GM19025 (cell line): ENCODE measurements around the gene GSG1L.

Experiments used
- ATAC-seq: cut with Tn5 transposase; IDR thresholded peaks from one replicate; pipeline ENCODE4 v1.9.1; 2021; ENCODE audit warnings: mild to moderate bottlenecking, low read depth, moderate library complexity; ENCODE audit not compliant: unreplicated experiment

GSG1L gene

DNA sequence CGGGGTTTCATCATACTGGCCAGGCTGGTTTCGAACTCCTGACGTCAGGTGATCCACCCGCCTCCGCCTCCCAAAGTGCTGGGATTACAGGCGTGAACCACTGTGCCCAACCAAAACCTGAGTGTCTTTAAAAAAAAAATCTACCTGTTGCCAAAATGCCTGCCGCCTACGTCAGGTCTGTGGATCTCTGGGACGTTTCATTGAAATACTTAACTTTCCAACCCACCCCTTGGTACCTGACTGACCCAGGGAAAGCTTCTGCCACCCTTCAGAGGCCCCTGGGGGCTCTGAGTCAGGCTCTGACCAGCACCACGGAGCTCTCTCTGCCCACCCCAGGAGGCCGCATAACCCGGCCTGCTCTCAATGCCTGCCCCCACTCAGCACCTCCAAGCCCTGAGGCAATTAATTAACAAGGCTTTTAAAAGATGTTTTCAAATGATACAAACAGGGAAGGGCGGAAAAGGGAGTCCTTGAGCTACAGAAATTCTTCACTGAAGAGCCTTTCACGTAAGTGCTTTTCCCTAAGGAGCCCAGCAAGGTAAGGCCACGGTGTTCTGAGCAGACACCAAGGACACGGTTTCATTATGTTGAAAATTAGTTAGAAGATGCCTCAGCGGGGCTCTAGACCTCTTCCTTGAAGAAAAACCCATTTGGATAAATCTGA lies 29.3 kb upstream of the GSG1L start:
- ATAC-seq: no peak

DNA sequence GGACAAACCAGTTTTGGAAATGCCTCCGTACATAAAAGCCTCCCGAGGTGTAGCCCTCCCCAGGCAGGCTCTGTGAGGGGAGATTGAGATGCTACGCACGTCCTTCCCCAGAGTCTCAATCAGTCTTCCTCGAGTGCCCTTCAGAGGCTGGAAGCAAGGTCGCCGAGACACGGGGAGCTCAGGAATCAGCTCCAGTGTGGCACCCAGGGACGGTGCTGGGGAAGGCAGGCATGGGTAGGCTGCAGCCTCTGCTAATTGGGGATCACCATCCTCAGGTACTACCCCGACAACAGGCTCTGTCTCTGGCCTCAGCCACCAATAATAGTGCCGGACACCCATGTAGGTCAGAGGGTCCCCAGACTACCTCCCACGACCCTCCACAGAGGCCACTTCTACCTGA lies 28.1 kb upstream of the GSG1L start:
- ATAC-seq: no peak

DNA sequence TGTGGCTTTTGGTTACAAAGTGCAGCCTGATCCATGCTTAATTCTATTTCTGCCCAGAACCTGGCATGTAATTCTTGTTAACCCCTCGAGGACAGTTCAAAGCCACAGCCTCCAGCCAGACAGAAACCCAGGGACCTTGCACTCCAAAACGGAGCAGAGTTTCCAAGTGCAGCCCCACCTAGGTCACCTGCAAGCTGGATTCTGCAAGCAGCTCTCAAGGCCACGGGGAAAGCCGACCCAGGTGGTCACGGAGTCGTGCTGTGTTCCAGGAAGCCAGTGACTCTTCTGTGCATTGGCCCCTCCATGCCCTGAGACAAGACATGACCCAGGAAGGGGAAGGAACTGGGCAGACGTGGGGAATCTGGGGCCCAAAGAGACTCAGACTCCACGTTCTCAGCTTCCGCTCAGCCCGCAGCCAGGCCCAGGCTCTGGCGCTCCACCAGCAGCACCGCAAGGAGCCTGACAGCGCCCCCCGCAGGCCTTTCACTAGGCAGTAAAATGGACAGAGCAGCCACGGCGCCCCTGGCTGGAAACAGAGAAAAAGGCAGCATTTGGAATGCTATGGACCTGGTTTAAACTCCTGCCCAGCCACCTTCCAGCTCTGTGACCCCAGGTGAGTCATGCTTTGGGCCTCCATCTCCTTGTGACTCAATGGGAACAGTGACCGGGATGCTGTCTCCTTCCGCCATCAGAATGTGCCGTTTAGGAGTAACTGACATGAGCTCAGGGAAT lies 27.3 kb upstream of the GSG1L start:
- ATAC-seq: no peak

DNA sequence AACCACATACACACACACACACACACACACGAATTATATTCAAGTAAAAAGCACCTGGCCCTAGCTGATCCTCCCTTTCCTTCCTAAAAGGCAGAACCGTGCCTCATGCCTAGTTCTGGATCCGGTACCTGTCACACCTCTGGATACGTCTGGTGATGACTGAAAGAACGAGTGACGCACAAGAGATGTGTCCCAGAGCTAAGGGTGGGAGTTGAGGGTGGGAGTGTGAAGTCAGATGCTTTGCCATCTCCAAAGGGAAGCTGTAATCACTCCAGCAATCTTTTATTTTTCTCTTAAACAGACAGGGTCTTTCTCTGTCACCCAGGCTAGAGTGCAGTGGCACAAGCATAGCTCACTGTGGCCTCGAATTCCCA lies 26.5 kb upstream of the GSG1L start:
- no peak for ATAC-seq

DNA sequence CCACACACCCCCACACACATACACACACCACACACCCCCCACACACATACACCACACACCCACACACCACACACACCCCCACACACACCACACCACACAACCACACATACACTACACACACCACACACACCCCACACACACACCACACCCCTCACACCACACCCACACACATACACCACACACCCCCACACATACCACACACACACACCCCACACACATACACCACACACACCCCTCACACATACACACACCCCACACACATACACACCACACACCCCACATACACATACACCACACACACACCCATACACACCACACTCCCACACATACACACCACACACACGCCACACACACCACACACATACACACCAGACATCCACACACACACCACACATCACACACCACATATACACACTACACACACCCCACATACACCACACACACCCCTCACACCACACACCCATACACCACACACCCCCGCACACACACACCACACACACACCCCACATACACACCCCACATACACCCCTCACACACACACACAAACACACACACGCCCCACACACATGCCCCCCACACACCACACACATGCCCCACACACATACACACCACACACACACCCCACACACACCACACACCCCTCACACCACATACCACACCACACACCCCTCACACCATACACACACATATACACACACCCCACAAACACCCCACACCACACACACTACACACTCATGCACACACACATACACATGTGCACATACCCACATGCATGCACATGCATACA lies 25.9 kb upstream of the GSG1L start:
- ATAC-seq: no peak

DNA sequence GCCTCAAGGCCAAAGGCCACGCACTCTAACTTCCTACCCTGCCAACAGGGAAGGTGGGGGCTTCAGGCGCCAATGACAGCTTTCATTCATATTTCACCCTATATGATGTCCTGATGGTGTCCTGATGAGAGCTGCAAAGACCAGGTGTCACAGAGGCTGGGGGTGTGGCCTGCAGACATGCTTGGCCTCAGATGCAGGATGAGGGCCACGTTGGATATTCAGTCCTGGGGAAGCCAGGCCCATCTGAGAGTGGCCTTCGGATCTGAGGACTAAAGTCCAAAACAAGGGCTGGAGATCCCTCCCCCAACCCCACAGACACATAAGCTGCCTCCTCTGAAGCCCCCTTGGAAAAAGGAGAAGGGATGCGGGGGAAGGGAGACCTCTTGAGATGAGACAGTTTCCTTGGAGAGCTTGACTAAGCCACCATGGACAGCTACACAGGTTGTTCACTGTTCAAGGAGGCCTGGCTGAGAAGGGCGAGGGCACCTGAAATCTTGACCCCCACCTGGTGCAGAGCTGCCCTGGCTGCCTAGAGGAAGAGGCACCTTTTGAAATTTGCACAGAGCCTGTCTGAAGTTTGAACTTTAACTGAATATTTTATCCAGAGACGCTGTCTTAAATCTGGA lies 24.3 kb upstream of the GSG1L start:
- no peak for ATAC-seq

DNA sequence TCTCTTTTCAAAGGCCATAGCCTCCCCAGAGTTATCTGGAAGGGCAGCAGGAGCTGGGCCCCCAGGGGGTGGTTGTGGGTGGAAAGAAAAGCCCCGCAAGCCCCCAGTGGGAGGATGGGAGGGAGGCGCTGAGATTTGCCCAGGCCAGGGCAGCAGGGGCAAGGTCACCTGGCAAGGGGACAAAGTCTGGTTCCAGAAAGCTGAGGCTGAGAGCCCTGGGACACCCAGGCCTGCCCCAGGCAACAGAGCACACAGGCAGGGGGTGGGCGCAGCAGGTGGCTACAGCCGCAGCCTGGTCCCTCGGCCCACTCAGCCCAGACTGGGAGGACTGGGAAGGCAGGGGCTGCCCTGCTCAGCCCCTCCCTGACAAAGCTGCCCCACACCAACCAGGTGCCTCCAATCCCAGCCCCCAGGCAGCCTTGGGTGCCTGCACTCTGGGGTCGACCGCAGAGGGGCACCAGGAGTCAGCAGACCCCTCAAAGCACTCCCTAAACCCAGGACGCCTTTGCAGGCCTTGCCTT lies 23.7 kb upstream of the GSG1L start:
- no peak for ATAC-seq

DNA sequence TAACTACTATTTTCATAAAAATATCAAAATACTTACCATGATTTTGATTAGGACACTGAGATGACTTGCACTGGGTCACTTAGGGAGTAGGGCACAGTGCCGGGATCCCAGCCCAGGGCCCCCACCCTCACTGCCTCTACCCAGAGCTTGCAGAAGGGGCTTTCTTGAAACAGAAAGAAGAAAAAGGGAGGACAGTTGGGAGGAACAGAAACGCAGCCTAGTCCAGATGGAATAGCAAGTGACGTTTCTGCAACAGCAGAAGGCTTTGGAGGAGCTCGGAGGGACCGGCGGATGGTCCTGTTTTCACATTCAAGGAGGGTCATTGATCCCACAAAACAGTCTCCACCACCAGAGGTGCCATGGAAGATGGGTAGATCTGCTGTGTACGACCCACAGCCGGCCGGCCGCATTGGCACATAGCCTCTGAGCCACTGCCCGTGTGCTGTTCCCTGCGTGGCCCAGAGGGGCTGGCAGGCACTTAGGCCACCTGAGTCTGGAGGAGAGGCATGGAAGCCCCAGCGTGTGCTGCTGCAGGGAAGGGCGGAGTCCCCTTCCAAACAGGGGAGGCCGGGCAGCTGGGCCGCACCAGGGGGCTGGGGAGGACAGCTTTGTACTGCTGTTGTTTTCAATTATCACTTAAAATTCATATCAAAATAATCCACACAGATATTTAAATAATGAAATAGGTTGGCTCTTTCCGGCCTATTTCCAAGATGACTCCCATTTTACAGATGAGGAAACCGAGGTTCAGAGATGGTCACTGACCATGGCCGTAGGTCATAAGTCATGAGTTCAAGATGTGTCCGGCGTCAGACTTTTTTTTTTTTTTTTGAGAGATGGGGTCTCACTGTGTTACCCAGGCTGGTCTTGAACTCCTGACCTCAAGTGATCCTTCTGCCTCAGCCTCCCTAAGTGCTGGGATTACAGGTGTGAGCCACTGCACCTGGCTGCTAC lies 22.9 kb upstream of the GSG1L start:
- no peak for ATAC-seq

DNA sequence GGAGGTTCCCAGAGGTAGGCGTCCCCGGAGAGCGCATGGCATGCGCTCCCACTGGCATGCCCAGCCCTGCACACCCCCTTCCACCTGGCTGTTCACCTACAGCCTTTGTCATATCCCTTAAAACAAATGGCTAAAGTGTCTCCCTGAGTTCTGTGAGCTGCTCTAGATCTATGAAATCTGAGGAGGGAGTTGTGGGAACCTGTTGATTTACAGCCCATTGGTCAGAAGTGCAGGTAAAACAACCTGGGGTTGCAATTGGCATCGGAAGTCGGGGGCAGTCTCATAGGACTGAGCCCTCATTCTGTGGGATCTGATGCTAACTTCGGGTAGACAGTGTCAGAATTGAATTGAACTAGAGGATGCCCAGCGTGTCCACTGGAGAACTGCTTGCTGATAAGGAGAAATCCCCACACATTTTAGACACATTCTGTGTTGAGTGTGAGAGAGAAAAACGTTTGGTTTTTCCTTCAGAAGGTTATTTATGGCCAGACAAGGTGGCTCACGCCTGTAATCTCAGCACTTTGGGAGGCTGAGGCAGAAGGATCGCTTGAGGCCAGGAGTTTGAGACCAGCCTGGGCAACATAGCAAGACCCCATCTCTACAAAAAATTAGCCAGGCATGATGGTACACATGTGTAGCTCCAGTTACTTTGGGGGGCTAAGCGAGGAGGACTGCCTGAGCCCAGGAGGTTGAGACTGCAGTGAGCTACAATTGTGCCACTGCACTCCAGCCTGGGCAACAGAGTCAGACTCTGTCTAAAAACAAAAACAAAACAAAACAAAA lies 22.1 kb upstream of the GSG1L start:
- ATAC-seq: no peak

DNA sequence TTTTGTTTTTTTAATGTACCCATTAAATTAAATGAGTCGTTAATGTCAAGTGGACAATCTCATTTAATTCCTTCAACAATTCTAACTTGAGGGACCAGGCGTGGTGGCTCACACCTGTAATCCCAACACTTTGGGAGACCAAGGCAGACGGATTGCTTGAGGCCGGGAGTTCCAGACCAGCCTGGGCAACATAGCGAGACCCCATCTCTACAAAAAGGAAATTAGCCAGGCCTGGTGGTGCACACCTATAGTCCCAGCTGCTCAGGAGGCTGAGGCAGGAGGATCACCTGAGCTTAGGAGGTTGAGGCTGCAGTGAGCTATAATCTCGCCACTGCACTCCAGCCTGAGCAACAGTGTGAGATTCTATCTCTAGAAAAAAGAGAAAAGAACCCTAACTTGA lies 20.7 kb upstream of the GSG1L start:
- no peak for ATAC-seq

DNA sequence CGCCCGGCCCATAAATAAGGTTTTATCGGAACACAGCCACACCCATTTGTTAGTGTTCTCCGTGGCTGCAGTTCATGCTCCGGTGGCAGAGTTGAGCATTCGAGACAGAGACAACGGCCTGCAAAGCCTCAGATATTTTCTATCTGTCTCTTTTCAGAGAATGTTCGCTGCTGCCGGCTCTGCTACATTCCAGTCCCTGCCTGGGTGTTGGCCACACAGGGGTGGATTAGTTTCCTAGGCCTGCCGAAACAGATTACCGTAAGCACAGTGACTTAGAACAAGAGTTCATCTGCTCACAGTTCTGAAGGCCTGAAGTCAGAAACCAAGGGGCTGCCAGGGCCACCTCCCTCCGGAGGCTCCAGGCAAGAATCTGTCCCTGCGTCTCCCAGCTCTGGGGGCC lies 19.1 kb upstream of the GSG1L start:
- no peak for ATAC-seq

DNA sequence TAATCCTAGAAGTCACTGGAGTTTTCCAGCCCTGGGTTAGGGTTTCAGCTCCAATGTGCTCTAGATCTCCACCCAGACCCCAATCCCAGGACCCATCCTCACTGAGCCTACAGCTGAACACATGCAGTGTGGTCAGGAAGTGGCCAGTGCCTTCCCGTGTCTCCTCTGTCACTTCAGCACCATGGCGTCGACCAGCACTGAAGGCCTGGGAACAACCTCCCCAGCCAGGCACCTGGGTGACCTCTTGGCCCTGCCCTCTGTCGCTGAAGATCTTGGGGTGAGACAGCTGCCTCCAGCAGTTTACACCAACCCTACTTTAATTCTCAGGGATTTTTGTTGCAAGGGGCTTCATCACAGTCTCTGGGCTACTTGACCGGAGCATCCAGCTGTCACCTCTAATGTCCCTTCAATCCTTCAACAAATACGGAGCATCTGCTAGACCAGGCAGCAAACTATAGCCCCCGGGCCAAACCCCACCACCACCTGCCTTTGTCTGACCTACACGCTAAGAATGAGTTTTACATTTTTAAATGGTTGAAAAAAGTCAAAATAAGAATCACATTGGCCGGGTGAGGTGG lies 18.0 kb upstream of the GSG1L start:
- ATAC-seq: no peak

DNA sequence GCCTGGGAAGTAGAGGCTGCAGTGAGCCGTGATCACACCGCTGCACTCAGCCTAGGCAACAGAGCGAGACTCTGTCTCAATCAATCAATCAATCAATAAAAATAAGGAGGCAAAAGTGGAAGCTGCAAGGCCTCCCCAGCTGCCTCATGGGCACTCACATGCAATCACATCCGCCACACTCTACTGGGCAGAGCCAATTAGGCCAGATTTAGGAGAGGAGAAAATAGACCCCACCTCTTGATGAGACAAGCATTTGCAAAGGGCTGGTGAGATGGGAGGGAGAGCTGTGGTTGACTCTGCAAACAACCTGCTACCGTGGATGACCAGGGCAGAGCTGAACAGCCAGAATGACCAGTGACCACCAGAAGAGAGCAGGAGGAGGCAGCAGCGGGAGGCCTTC lies 14.7 kb upstream of the GSG1L start:
- no peak for ATAC-seq

DNA sequence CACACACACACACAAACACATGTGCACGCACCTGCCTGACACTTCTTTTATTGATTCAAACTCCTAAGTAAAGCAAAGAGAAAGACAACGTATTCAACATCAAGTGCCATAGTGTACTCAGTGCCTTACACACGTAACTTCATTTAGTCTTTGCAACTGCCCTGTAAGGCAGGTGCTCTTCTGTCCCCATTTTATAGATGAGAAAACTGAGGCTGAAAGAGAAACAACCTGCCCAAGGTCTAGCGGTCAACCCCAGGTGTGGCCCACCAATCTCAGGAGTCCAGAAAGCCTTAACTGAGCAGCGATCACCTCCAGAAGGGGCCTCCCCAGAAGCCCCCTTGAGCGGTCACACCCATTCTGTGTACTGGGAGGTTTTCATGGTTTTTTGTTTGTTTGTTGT lies 10.3 kb upstream of the GSG1L start:
- no peak for ATAC-seq

DNA sequence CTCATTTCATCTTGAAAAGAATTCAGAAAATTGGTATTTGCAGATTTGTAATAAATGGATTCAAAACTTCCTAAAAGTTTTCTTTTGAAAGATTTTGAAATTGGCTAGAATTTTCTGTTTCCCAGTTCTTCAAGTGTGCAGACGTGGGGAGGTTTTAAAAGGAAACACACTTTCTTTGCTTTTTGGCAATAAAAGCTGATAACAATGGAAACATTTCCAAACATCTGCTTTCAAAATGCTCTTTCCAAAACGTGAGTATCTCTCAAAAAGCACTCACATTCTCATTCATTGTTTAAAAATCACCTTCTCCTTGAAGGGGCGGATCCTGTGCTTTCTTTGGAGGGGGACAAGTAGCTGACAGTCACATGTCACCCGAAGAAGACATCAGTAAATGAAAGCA lies 8.6 kb upstream of the GSG1L start:
- ATAC-seq: no peak

DNA sequence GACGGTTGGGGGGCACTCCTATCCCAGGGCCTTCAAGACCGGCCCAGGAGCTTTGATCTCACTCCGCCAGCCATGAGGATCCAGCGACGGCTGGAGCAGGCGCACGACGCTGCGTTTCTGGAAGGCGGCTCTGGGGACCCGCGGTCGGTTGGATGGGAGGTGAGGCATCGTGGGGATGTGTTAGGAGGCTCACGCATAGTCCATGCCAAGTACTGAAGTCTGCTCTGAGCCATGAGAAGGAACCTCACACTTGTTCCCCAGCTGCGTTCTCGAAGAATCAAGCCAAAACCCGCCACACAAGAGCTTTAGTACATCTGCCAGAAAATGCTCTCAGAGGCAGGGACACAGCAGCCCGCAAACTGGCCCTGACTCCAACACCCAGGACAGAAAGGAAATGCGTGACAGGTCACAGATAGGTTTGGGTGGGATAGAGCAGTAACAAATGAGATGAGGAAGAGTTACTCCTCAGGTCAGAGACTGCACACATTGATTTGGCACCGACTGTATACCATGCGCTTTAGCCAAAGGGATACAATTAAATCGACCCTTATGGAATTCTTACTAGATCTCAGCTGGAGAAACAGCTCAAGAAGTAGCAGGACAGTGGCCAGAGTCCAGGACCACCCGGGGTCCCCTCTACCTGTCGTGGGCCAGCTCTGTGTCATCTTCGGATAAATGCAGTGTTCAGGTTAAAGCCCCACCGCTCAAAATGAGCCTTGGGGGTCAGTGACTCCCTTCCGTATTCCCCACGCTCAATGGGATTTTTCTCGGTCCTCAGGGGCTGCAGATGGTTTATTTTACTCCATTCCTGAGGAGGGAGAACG lies 6.7 kb upstream of the GSG1L start:
- no peak for ATAC-seq

DNA sequence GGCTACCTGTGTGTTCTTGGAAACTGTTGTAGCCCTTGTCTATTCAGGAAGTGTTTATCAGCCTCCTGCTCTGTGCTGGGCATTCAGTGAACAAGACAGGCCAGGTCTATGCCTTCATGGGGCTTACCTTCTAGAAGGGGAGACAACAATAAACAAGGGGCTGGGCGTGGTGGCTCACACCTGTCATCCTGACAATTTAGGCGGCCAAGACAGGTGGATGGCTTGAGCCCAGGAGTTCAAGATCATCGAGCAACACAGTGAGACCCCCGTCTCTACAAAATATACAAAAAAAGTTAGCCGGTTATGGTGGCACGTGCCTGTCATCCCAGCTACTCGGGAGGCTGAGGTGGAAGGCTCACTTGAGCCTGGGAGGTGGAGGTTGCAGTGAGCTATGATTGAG lies 5.5 kb upstream of the GSG1L start:
- ATAC-seq: no peak
